Measurements from ENCODE around the gene AMN. TPM values are rescaled to one million over a fixed set of nuclear protein-coding genes. Genes with fewer than 3 reads are reported as not detected.
A peak's percentile ranks its signal among the peaks of the same experiment; 100 is the strongest.
"Not testable (repeated sequence)": the region's sequence is repeated elsewhere in the genome, so short reads cannot be mapped to it uniquely, and the experiment has no call there.

The AMN gene
- total RNA-seq, 4 donors from 2014 or later = 0.11 to 0.32 TPM; not detected in 2

DNA sequence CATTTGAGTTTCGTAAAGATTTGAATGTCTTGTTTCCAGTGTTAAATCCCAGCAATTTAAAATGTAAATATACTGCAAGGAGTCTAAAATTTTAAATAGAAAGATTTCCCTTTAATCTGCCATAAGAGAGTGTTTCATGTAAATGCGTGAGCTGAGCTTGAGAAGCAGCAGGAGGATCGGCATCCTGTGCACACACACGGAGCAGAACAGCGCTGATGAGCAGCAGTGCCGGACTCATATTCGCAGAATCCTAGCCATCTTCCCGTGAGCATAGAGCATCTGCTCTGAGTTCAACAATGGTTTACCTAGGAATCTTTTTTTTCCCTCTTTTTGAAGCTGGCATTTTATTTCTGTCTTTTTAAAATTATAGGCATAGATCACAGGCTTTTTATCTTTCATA, 29.8 kb upstream of the AMN start:
- no peak for TF ChIP-seq EP300 (IDR thresholded peaks at IDR 0.05)
- no peak for TF ChIP-seq POLR2AphosphoS5 (IDR thresholded peaks at IDR 0.05)
- TF ChIP-seq, protein P1, sequence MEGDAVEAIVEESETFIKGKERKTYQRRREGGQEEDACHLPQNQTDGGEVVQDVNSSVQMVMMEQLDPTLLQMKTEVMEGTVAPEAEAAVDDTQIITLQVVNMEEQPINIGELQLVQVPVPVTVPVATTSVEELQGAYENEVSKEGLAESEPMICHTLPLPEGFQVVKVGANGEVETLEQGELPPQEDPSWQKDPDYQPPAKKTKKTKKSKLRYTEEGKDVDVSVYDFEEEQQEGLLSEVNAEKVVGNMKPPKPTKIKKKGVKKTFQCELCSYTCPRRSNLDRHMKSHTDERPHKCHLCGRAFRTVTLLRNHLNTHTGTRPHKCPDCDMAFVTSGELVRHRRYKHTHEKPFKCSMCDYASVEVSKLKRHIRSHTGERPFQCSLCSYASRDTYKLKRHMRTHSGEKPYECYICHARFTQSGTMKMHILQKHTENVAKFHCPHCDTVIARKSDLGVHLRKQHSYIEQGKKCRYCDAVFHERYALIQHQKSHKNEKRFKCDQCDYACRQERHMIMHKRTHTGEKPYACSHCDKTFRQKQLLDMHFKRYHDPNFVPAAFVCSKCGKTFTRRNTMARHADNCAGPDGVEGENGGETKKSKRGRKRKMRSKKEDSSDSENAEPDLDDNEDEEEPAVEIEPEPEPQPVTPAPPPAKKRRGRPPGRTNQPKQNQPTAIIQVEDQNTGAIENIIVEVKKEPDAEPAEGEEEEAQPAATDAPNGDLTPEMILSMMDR (IDR thresholded peaks at IDR 0.05) = no peak
- TF ChIP-seq POLR2A (IDR thresholded peaks at IDR 0.05; ENCODE audit: low read depth) = no peak
- Histone ChIP-seq H3K4me3 (no peak overlapping the region), H3K27ac (replicated peaks in 1 of 4) (peak overlapping the region in 3 of 4 donors; percentile 50 to 72 (median 53)), H3K9me3 (no peaks in the 10 kb centered on the region), H3K4me1 (peaks cover 0 to 22% (median 16%) of the 10 kb centered on the region in 4 donors), H3K27me3 (no peaks in the 10 kb centered on the region), H3K36me3 (peaks cover 3 to 43% (median 19%) of the 10 kb centered on the region in 4 donors)
- DNase-seq (ENCODE audit: extremely low spot score) = no peak
- WGBS = 93% methylated on average over 8 of the region's 8 CpGs
- intact Hi-C loops (cut with DNase I) = no loop called here

- Histone ChIP-seq H3K36me3 (peaks cover 3 to 43% (median 19%) of the 10 kb centered on the region in 4 donors), H3K9me3 (no peaks in the 10 kb centered on the region), H3K27me3 (no peaks in the 10 kb centered on the region), H3K27ac (replicated peaks in 1 of 4) (peak overlapping the region; percentile 50 to 72 (median 52)), H3K4me1 (peaks cover 0 to 22% (median 16%) of the 10 kb centered on the region in 4 donors), H3K4me3 (no peak overlapping the region)
- TF ChIP-seq POLR2A (IDR thresholded peaks at IDR 0.05; ENCODE audit: low read depth) = no peak
- peak; percentile 75 to 94 for TF ChIP-seq POLR2AphosphoS5 (IDR thresholded peaks at IDR 0.05)
- 24% methylated on average over 9 of the region's 9 CpGs for WGBS
- DNase-seq (ENCODE audit: extremely low spot score) = no peak
- intact Hi-C loops (cut with DNase I) = no loop called here
These were observed 29.0 kb upstream of the AMN start for GRCh38 chr14:102893452-102893851.

DNA sequence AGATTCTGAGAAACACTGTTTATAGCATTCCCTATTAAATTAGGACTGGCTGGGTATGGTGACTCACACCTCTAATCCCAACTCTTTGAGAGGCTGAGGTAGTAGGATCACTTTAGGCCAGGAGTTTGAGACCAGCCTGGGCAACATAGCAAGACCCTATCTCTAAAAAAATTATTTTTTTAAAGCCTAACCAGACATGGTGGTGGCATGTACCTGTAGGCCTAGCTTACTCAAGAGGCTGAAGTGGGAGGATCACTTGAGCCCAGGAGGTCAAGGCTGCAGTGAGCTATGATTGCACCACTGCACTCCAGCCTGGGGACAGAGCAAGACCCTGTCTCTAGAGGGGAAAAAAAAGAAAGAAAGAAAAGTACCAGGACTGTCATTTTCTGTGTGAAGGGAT, 25.7 kb upstream of the AMN start:
- DNase-seq (ENCODE audit: extremely low spot score); H3K27me3 ChIP-seq; intact Hi-C loops (cut with DNase I); H3K27ac ChIP-seq (replicated peaks in 1 of 4); H3K9me3 ChIP-seq; H3K4me3 ChIP-seq: not testable (repeated sequence)
- Histone ChIP-seq H3K4me1 (peaks cover 0 to 18% (median 16%) of the 10 kb centered on the region in 4 donors), H3K36me3 (peaks cover 0 to 44% (median 15%) of the 10 kb centered on the region in 4 donors)

- intact Hi-C loops (cut with DNase I) = no loop called here
- 94% methylated on average over 14 of the region's 14 CpGs for WGBS
- Histone ChIP-seq H3K27me3 (no peaks in the 10 kb centered on the region), H3K4me3 (no peak overlapping the region), H3K9me3 (no peaks in the 10 kb centered on the region), H3K27ac (replicated peaks in 1 of 4) (no peak overlapping the region), H3K4me1 (peaks cover 0 to 18% (median 14%) of the 10 kb centered on the region in 4 donors), H3K36me3 (peaks cover 0 to 44% (median 15%) of the 10 kb centered on the region in 4 donors)
- no peak for TF ChIP-seq POLR2A (IDR thresholded peaks at IDR 0.05; ENCODE audit: low read depth)
- TF ChIP-seq POLR2AphosphoS5 (IDR thresholded peaks at IDR 0.05) = no peak
- TF ChIP-seq EP300 (IDR thresholded peaks at IDR 0.05) = no peak
- TF ChIP-seq, protein P1 (IDR thresholded peaks at IDR 0.05) = no peak
- DNase-seq (ENCODE audit: extremely low spot score) = no peak
These were observed 25.0 kb upstream of the AMN start for GRCh38 chr14:102897299-102898027.

GRCh38 chr14:102898298-102898697, 24.2 kb upstream of the AMN start:
- peaks cover 0 to 50% (median 17%) of the 10 kb centered on the region in 4 donors for H3K36me3 ChIP-seq

More at GRCh38 chr14:102898298-102898697, 24.2 kb upstream of the AMN start:
- TF ChIP-seq POLR2AphosphoS5 (IDR thresholded peaks at IDR 0.05) (no peak), POLR2A (IDR thresholded peaks at IDR 0.05; ENCODE audit: low read depth) (no peak), EP300 (IDR thresholded peaks at IDR 0.05) (no peak)
- TF ChIP-seq, protein P1 (IDR thresholded peaks at IDR 0.05) = no peak
- no peaks in the 10 kb centered on the region for H3K9me3 ChIP-seq
- peaks cover 0 to 12% (median 9%) of the 10 kb centered on the region in 4 donors for H3K4me1 ChIP-seq
- H3K4me3 ChIP-seq = no peak overlapping the region
- intact Hi-C loops (cut with DNase I) = no loop called here
- WGBS = 82% methylated on average over 6 of the region's 6 CpGs
- H3K27ac ChIP-seq (replicated peaks in 1 of 4) = no peak overlapping the region
- H3K27me3 ChIP-seq = no peaks in the 10 kb centered on the region
- DNase-seq (ENCODE audit: extremely low spot score) = no peak
